Activated T-helper 1 cell treated with Interleukin-2 at 50 U/mL for 16 hours (primary cell): ENCODE results near the gene YWHAB.
"Not testable (repeated sequence)": the region's sequence is repeated elsewhere in the genome, so short reads cannot be mapped to it uniquely, and the experiment has no call there.

Source experiments
- DNase-seq: peaks from one replicate; pipeline ENCODE4 v3.0.0-alpha.2; 2020; ENCODE audit warnings: low read depth

The YWHAB gene

DNA sequence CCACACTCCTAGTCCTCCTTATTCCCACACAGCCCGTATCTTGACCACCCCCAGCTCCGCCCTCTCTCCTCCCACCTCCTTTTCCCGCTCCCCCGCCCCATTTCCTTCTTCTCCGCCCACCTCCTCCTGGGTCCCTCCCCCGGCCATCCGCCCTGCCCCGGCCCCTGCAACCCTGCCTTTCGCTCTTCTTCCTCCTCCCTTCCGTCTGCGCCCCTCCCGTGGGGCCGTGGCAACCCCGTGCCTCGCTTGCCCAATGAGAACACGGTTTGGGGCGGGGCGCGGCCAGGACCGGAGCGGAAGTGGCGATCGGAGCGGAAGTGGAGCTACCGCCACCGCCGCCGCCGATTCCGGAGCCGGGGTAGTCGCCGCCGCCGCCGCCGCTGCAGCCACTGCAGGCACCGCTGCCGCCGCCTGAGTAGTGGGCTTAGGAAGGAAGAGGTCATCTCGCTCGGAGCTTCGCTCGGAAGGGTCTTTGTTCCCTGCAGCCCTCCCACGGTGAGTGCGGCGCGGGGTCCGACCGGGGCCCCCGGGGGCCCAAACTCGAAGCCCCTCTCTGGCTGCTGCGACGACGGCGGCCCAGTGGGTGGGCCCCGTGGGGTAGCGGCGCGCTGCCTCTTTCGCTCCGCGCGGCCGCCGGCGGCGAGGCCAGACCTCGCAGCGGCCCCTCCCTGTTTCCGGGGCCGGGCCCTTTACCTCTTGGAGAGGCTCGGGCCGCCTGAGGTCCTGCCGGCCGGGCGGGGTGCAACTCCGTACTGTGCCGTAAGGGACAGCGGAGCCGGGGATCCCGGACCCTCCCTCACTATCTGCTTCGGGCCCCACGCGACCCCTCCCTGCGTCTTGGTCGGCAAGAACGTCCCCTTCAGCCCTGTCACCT is at the start of gene YWHAB:
Gene YWHAB, plus strand, starts transcription at position 314 of the 874 bp plus-strand sequence. CDS start 15,829 bp downstream, outside the sequence.
- DNase-seq, result peak; percentile 97

DNA sequence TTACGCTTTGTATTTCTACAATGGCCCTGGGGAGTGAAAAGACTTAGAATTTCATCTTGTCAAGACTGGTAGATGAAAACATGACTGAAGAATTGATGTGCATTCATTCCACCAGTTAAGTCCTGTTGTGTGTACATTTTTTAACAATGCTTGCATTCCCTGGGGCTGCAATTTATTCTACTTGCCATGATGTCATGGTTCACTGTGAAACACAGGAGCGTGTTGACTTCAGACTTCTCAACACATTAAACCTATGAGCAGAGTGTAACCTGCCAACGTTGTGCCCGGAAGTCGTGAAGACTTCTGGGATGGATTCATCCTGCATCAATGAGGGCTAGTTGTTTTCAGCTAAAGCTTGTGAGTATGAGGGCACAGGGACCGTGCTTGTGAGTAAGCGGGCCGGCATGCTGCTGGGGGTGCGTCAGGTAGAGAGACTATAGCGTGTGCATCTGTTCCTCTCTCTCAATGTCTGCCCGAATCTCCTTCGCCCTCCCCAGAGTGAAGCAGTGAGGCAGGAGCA is 48.8 kb upstream of the YWHAB start:
- DNase-seq, result no peak

DNA sequence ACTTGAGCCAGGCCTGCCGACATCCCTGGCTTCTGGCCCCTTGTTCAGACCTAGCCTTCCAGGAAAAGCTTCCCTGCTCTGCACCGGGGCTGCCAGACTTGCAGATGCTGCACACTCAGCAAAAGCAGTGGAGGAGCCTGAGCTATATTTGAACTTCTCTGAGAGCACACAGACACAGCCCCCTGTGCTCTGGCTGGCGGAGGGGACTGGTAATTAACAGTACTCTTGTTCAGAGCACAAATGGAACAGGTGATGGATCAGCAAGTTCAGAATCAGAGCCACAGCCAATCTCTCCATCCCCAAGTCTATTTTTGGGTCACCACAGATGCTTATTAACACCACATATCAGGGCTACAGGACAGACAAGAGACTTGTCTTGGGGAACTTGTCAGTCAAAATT is 47.6 kb upstream of the YWHAB start:
- DNase-seq, result no peak

DNA sequence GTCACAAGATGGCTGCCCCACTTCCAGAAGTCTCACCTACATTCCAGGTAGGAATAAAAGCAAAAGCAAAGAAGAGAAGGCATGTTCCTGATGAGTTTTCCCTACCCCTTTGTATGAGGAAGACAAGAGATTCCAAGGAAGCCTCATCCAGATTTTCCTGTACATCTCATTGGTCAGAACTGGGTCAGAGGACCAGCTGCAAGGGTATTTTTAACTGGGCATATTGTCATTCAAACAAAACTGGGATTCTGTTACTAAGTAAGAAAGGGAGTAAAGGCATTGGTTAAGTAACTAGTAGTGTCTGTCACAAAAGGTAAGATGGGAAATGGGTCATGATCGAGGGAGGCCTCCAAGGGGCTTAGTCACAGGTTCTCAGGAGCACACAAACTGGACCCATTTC is 47.0 kb upstream of the YWHAB start:
- no peak for DNase-seq

DNA sequence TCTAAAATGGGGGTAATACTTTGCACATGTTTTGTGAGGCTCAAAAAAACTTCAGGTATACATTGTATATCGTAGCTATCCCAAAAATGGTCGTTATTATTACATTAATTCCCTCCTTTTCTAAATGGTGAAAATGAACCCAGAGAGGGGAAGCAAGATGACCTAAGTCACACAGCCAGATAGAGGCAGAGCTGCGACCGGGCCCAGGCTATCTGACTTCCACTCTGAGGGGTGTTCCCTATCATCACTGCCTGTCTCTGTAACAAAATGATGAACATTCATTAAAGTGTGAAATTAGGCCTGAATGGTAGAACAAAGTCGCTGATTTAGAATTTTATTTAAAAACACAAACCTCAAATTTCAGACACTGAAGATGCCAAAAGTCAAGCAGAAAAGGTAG is 46.0 kb upstream of the YWHAB start:
- no peak for DNase-seq

DNA sequence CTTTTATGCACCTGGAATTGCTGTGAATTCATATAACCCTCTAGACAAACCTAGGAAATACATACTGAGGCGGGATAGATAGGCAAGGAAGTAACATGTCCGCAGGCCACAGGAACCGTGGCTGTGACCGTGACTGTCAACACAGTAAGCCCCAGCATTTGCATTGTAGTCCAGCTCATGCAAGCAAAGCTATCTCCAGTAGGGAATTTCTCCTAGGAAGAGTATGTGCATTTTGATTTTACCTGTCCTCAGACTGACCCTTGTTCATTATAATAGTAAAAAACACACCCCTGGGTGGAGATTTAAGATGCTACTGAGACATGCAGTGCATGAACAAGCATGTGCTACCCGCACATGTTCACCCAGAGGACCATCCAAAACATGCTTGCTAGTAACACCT is 44.7 kb upstream of the YWHAB start:
- no peak for DNase-seq

DNA sequence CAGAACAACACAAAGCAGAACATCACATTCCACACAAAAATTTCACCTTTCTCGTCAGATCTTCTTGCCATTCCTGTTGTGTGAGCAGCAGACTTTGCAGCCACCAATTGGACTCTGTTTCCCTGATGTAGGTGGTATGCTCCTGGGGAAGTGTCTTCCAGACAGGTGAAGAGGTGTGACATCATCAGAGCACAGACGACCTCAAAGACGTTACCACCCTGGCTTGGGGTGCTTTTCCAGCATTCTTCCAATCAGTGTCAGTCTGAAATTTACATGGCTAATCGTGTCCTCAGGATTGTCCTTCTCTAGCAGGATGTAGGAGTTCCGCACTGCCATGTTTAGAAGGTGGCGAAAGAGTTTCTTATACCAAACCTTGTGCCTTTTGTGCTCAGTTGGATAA is 43.5 kb upstream of the YWHAB start:
- no peak for DNase-seq

DNA sequence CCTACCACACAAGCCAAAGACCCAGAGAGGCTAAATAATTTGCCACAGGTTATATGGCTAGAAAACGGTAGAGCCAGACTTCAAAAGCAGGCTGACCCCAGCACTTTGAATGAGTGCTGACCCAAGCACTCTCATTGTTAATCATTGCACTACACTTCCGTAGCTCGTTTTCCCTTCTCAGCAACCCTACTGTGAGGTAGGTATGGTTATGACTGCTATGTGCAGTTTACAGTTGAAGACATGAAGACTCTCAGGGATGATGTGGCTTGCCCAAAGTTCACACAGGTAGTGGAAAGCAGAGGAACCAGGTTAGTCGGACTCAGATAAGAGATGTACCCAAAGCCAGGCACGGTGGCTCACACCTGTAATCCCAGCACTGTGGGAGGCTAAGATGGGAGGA is 41.6 kb upstream of the YWHAB start:
- no peak for DNase-seq

DNA sequence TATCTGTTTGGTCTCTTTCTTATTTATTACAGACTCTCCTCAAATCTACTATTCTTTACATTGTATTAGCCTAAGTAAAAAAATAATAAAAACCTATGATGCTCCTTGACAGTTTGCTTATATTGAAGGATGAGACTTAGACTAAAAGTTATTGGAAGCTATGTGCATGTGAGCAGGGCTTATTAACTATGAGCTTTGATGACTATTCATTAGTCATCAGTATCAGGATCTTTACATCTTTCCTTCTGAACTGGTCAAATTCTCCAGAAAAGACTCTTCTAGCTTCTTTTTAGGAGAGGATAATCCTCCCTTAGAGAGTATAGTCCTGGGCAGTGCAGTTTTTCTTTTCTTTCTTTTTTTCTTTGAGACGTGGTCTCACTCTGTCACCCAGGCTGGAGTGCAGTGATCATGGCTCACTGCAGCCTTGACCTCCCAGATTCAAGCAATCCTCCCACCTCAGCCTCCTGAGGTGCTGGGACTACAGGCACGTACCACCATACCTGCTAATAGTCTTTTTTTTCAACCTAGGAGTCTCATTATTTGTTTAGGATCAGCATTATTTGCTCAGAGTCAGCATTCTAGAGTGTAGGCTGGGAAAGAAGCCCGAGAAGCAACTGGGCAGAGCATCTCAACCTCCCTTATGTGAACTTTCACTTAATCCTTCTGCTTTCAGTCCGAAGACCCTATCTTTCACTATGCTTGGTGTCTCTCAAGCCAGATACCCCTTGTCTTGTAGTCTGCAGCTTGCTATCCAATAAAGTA is 37.1 kb upstream of the YWHAB start:
- no peak for DNase-seq

DNA sequence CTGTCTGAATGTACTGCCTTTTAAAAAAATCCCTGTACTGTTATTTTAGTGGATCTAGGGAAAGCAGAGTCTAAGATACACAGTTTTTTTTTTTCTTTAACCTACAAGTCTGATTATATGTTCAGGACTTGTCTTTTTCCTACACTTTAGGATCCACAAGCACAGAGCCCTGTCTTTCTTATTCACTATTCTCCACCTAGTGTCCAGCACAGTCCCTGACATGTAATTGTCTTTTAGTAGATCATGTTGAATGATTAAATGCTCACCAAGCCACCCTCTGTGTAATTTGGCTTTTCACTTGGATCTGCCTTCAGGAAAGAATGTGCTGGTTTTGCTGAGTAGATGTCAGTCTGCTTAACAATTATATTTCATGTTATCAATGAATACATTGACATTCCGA is 35.8 kb upstream of the YWHAB start:
- no peak for DNase-seq

DNA sequence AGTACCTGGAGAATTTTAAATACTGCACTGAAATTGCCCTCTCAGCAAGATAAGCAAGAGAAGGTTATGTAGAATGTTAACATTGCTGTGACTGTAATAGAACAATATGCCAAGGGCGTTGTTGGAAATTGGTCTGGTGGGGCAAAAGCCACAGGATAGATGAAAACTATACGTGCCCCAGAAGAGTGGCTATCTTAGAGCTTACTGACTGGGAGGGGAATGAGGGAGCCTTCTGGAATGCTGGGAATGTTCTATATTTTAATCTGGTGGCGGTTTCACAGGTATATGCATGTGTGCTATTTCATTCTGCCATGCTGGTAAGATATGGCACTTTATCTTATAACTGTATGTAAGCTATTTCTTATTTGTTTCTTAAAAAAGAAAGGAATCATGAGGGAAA is 35.2 kb upstream of the YWHAB start:
- no peak for DNase-seq

DNA sequence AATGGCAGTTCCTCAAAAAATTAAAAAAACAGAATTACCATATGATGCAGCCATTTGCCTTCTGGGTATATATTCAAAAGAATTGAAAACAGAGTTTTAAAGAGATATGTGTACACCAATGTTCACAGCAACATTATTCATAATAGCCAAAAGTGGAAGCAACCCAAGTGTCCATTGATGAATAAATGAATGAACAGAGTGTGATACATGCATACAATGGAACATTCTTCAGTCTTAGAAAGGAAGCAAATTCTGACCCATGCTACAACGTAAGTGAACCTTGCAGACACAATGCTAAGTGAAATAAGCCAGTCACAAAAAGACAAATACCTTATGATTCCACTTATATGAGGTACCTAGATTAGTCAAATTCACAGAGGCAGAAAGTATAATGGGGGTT is 34.7 kb upstream of the YWHAB start:
- no peak for DNase-seq

DNA sequence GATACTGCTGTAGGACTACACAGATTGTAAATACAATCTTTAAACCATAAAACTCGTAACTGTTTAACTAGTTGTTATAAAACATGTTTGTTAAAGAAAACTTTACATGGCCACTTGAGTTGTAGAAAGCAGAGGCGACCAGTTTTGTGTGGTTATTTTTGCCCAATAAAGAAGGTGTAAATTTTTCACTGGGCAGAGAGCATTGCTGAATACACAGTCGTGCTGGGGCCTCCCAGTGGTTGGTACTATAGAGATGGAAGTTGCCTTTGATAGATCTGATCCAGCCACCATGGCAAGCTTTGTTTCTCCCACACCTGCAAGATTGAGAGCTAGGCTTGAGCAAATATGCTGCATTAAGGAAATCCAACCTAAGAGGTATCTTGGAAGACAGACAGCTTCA is 34.0 kb upstream of the YWHAB start:
- DNase-seq, result no peak

DNA sequence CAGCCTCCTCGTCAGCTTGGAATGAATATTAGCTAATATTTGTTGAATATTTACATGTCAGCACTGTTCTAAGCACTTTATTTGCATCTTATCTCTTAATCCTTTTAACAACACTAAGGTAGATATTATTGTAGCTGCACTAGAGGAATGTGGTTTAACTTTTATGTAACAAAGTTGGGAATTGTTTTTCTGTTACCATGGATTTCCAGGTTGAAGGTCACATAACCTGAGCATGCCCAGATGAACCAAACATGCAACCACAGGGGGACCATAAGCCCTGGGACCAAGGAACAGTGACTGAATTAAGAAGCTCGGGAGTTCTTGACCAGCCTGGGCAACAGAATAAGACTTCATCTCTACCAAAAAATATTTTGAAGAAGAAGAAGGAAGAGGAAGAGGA is 29.1 kb upstream of the YWHAB start:
- no peak for DNase-seq

DNA sequence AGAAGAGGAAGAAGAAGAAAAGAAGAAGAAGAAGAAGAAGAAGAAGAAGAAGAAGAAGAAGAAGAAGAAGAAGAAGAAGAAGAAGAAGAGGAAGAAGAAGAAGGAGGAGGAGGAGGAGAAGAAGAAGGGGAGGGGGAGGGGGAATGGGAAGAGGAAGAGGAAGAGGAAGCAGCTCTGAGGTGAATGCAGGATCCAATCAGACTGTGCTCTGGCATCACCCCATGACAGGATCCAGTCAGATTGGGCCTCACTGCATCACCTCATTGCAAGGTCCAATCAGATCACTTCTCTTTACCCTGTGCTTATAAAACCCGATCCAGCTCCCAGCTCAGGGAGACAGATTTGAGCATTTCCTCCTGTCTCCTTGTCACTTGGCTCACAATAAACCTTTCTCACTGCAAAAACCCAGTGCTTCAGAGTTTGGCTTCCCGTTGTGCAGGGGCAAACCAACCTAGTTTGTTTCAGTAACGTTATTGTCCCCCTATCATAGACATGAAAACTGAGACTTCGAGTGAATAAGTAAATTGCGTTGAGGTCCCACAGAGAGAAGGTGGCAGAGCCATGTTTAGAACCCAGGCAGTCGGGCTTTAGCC is 28.6 kb upstream of the YWHAB start:
- DNase-seq, result no peak

DNA sequence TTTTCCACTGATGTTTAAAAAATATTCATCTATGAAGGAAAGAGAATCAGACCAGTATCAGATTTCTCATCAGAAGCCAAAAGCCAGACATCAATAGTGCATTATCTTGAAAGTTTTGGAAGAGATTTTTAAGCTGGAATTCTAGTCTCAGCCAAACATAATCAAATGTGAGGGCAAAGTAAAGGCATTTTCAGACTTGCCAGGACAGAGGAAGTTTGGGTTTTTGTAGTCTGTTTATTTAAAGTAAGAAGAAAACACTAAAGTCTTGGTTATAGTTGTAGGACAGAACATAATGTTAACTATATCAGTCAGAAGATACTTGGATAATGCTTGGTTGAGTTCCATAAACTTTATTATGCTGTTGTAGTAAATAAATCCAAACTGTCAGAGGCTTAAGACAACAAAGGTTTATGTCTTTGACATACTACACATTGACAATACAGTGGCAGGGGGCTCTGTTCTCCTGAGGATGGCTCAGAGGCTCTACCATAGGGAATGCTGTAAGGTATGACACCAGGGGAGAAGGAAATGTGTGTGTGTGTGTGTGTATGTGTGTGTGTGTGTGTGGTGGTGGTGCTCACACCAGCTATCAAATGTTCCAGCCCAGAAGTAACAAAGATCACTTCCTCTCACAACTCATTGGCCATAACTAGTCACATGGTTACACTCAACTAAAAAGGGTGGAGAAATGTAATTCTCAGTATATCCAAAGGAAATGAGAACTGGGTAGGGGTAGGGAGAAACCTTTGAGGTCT is 26.7 kb upstream of the YWHAB start:
- no peak for DNase-seq

DNA sequence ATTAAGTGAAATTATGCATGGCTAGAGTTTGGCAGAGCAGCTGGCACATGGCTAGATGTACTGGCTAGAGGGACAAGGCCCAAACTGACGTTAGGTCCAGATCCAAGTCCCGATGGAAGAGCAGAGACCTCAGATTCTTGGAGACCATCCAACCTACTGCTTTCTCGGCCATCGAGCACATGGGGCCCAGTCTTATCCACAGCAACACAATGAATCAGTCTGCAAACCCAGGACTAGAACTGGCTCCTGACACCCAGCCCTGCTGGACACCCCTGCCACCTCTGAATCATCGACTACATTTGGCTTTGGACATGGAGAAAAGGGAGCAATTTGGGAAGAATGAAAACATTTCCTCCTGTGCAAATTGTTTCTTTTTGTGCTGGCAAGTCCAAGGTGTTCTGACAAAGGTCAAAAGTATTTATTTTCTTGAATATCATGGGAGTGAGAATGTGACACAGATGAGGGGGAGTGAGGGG is 23.9 kb upstream of the YWHAB start:
- no peak for DNase-seq

DNA sequence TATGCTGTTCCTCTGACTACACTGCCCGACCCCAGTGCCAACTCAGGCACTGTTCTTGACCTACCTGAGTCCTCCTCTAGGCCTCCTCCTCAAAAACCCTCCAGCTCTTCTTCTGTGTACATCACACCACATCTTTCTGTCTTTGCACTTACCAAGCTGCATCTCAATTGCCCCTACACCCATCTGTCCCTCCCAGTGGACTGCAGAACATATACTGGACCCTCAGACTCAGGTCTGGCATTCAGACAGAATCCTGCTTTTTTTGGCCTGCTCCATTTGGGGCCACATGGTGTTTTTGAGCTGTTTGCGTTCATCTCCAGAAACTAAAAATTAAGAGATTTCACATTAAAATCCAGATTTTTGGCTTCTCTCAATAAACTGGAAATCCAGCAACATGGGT is 23.2 kb upstream of the YWHAB start:
- no peak for DNase-seq

DNA sequence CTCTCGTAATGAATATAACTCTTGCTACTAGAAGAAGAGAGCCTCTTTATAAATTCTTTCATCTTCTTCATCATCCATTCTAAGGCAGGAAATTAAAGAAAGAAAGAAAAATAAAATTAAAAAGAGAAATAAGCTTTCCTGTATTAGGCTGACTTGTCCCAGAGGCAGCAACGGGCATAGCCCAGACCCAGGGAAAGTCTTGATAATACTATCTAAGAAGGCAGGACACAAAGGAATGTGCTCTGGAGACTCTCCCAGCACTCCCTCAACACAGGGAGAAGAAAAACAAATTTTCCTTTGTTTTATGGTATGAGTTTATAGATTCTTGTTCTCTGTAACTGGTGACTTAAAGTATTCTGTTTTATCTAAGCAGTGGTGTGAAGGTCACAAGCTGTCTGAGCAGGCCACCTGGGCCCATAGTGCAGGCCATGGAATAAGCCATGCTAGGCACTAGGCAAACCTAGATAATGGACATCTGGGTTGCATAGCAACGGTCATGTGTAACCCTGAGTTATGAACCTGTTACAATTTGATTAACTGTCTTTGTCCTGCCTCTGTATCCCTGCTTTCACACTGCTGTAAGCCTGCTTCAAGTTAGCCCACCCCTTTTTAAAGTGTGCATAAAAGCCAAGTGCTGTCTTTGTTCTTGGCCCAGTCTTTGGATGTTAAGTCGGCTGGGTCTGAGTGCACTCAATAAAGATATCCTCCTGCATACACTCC is 22.0 kb upstream of the YWHAB start:
- not testable (repeated sequence) for DNase-seq

DNA sequence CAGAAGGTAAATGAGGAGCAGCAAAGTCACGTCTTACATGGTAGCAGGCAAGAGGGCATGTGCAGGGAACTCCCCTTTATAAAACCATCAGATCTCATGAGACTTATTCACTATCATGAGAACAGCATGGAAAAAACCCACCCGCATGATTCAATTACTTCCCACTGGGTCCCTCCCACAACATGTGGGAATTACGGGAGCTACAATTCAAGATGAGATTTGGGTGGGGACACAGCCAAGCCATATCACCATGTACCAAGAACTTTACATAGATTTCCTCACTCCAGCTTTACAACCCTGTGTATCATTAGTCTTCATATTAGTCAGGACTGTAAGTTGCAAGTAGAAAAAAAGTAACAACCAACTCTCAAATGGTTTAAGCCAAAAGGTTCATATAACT is 21.0 kb upstream of the YWHAB start:
- not testable (repeated sequence) for DNase-seq

DNA sequence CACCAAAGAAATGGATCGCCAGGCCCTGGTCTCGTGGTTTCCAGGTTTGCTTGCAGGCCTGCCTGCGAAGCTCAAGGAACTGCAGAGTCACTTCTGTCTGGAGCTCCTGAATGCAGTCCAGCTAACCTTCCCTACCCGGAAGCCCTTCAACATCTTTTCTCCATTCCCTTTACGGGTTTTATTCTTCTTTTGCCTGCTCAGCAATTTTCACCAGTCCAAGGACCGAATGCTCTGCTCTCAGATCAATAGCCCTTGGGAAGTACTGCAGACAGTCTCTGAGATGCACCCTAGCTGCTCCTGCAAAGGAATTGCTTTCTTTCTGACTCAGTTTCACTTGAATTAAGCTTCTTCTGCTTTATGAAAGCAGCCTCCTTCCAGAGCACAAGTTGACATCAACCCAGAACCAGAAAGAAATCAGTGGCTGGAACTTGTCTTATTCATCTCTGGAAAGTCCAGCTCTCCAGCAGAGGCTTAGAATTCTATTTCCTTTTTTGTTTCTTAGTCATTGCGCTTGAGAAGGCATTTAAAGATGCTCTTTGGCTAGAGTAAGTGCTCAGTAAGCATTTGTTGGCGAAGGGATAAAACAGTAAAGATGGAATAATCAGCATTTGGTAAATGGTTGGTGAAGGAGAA is 18.7 kb upstream of the YWHAB start:
- DNase-seq, result no peak
